ENCODE data around the gene DAO. TPM values are rescaled to one million over a fixed set of nuclear protein-coding genes. Genes with fewer than 3 reads are reported as not detected.

DAO gene
- total RNA-seq, 1 experiment from 2014 or later: not detected

- Histone ChIP-seq H3K27me3 (ENCODE audit: insufficient read depth, low read depth) (no peaks in the 10 kb centered on the region), H2AFZ (no peak overlapping the region), H3K4me1 (replicated peaks; ENCODE audit: insufficient read depth) (no peaks in the 10 kb centered on the region), H3K9me2 (ENCODE audit: insufficient read depth) (no peaks in the 10 kb centered on the region), H3K9me3 (ENCODE audit: insufficient read depth, low read depth) (no peaks in the 10 kb centered on the region), H4K20me1 (ENCODE audit: insufficient read depth) (no peaks in the 10 kb centered on the region), H3F3A (ENCODE audit: insufficient read depth, low read depth) (no peaks in the 10 kb centered on the region), H3K36me3 (ENCODE audit: low read depth) (no peaks in the 10 kb centered on the region), H3K4me3 (no peak overlapping the region), H3K4me2 (no peak overlapping the region), H3K27ac (no peak overlapping the region), H3K79me2 (ENCODE audit: low read depth) (no peaks in the 10 kb centered on the region)
- no TSS peak for BruUV-seq (replicated peaks)
- no peak for DNase-seq
- intact Hi-C loops (cut with micrococcal nuclease; ENCODE audit: unreplicated experiment): no loop called here
- no peak for TF ChIP-seq CTCF (conservative IDR thresholded peaks at IDR 0.05)
- no peak for TF ChIP-seq EZH2 (IDR thresholded peaks at IDR 0.05; ENCODE audit: low read depth)
- POLR2A ChIA-PET (ENCODE audit: unreplicated experiment): no interaction called here
- CTCF ChIA-PET: no interaction called here
Measured at GRCh38 chr12:108875682-108876361, 4.1 kb upstream of the DAO start.

- DNase-seq: no peak
Measured at GRCh38 chr12:108876550-108876949, 3.3 kb upstream of the DAO start.

DNA sequence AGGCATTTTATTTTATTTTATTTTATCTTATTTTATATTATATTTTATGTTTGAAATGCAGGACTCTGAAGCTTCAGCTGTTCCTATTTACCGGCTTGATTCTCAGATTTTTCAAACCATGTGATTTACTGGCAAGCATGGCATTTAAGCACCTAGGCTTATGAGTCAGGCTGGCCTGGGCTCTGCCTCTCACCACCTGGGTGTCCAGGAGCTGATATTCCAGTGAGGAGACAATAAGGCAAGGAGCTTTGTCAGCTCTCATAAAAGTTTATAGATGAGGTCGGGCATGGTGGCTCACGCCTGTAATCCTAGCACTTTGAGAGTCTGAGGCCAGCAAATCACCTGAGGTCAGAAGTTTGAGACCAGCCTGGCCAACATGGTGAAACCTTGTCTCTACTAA, 2.1 kb downstream of the DAO start:
- H3K4me3 ChIP-seq: no peak overlapping the region
- H3K4me1 ChIP-seq (replicated peaks; ENCODE audit: insufficient read depth): no peaks in the 10 kb centered on the region
- no peak overlapping the region for H3K27ac ChIP-seq
- peak in 1 of 2 experiments; percentile 42 for DNase-seq
- TF ChIP-seq CTCF (conservative IDR thresholded peaks at IDR 0.05) (no peak), EZH2 (IDR thresholded peaks at IDR 0.05; ENCODE audit: low read depth) (no peak)
- no TSS peak for BruUV-seq (replicated peaks)
- H2AFZ ChIP-seq: no peak overlapping the region
- no peak overlapping the region for H3K4me2 ChIP-seq
- intact Hi-C loops (cut with micrococcal nuclease; ENCODE audit: unreplicated experiment): no loop called here
- no peaks in the 10 kb centered on the region for H4K20me1 ChIP-seq (ENCODE audit: insufficient read depth)
- H3F3A ChIP-seq (ENCODE audit: insufficient read depth, low read depth): no peaks in the 10 kb centered on the region
- H3K9me2 ChIP-seq (ENCODE audit: insufficient read depth): no peaks in the 10 kb centered on the region
- CTCF ChIA-PET: no interaction called here
- H3K9me3 ChIP-seq (ENCODE audit: insufficient read depth, low read depth): no peaks in the 10 kb centered on the region
- POLR2A ChIA-PET (ENCODE audit: unreplicated experiment): no interaction called here
- H3K36me3 ChIP-seq (ENCODE audit: low read depth): no peaks in the 10 kb centered on the region
- H3K79me2 ChIP-seq (ENCODE audit: low read depth): no peaks in the 10 kb centered on the region
- no peaks in the 10 kb centered on the region for H3K27me3 ChIP-seq (ENCODE audit: insufficient read depth, low read depth)

More at GRCh38 chr12:108876550-108876949, 3.3 kb upstream of the DAO start:
- H4K20me1 ChIP-seq (ENCODE audit: insufficient read depth): no peaks in the 10 kb centered on the region
- no peaks in the 10 kb centered on the region for H3K27me3 ChIP-seq (ENCODE audit: insufficient read depth, low read depth)
- no peaks in the 10 kb centered on the region for H3F3A ChIP-seq (ENCODE audit: insufficient read depth, low read depth)
- no peak overlapping the region for H2AFZ ChIP-seq
- no peaks in the 10 kb centered on the region for H3K9me3 ChIP-seq (ENCODE audit: insufficient read depth, low read depth)
- H3K79me2 ChIP-seq (ENCODE audit: low read depth): no peaks in the 10 kb centered on the region
- intact Hi-C loops (cut with micrococcal nuclease; ENCODE audit: unreplicated experiment): no loop called here
- no peak overlapping the region for H3K4me3 ChIP-seq
- no TSS peak for BruUV-seq (replicated peaks)
- POLR2A ChIA-PET (ENCODE audit: unreplicated experiment): no interaction called here
- H3K27ac ChIP-seq: no peak overlapping the region
- H3K9me2 ChIP-seq (ENCODE audit: insufficient read depth): no peaks in the 10 kb centered on the region
- TF ChIP-seq EZH2 (IDR thresholded peaks at IDR 0.05; ENCODE audit: low read depth): no peak
- no peak for TF ChIP-seq CTCF (conservative IDR thresholded peaks at IDR 0.05)
- H3K4me1 ChIP-seq (replicated peaks; ENCODE audit: insufficient read depth): no peaks in the 10 kb centered on the region
- H3K4me2 ChIP-seq: no peak overlapping the region
- no peaks in the 10 kb centered on the region for H3K36me3 ChIP-seq (ENCODE audit: low read depth)
- CTCF ChIA-PET: no interaction called here

Measured in PC-9 (cell line).